MCF 10A (cell line): Measurements from ENCODE around the gene MATCAP1. TPM values are rescaled to one million over a fixed set of nuclear protein-coding genes. Genes with fewer than 3 reads are reported as not detected.

Source experiments
- BruUV-seq: library from RNA; stranded (reverse); fragments of 400-500 nt; replicated peaks from 2 replicates; lab custom pipeline; 2021; lab: Mats Ljungman, UMichigan
- CTCF ChIA-PET: fragments of 300-600 bp; sonication (Branson Sonifier 250); formaldehyde crosslinking; extraction: SDS; loops from one replicate; lab custom pipeline; 2021; ENCODE audit warnings: antibody characterized with exemption, inconsistent platforms; lab: Yijun Ruan, JAX
- POLR2A ChIA-PET: fragments of 300-600, 350-650 bp; sonication (Branson Sonifier 250); formaldehyde crosslinking; extraction: SDS; loops from one replicate; lab custom pipeline; 2020; ENCODE audit warnings: antibody characterized with exemption, inconsistent platforms; lab: Yijun Ruan, JAX
- DNase-seq: peaks from one replicate; pipeline ENCODE4 v3.0.0-alpha.2; 2018; ENCODE audit not compliant: unreplicated experiment
- H3K27ac Mint-ChIP-seq: one replicate; pipeline ENCODE4 v1.8.0; 2022; ENCODE audit warnings: mild to moderate bottlenecking, low read depth, mixed read lengths; ENCODE audit not compliant: unreplicated experiment
- H3K27me3 Mint-ChIP-seq: one replicate; pipeline ENCODE4 v1.8.0; 2022; ENCODE audit warnings: mixed read lengths; ENCODE audit not compliant: insufficient read depth, unreplicated experiment
- H3K36me3 Mint-ChIP-seq: one replicate; pipeline ENCODE4 v1.8.0; 2022; ENCODE audit warnings: mild to moderate bottlenecking, moderate library complexity, mixed read lengths; ENCODE audit not compliant: insufficient read depth, unreplicated experiment
- H3K4me1 Mint-ChIP-seq: one replicate; pipeline ENCODE4 v1.8.0; 2022; ENCODE audit warnings: mixed read lengths; ENCODE audit not compliant: insufficient read depth, unreplicated experiment
- H3K4me3 Mint-ChIP-seq: one replicate; pipeline ENCODE4 v1.8.0; 2022; ENCODE audit warnings: mild to moderate bottlenecking, moderate library complexity, mixed read lengths; ENCODE audit not compliant: unreplicated experiment
- H3K9me3 Mint-ChIP-seq: one replicate; pipeline ENCODE4 v1.8.0; 2022; ENCODE audit warnings: mixed read lengths; ENCODE audit not compliant: unreplicated experiment
- intact Hi-C: fragments of 100-400 bp; cut with micrococcal nuclease; formaldehyde crosslinking; loops from 2 replicates; pipeline ENCODE4 v1.14.1; 2022
- total RNA-seq: library from RNA; stranded (reverse); gene quantifications from 2 replicates; pipeline ENCODE4 v1.2.3, GENCODE V29; 2022
- TF ChIP-seq, protein P1 (sequence below): fragments of 200-600 bp; IDR thresholded peaks from one replicate; pipeline ENCODE4 v1.8.0; 2022; ENCODE audit warnings: antibody characterized with exemption, mild to moderate bottlenecking; ENCODE audit not compliant: unreplicated experiment

Gene MATCAP1
- total RNA-seq, 1 experiment from 2014 or later: 18.1 TPM

DNA sequence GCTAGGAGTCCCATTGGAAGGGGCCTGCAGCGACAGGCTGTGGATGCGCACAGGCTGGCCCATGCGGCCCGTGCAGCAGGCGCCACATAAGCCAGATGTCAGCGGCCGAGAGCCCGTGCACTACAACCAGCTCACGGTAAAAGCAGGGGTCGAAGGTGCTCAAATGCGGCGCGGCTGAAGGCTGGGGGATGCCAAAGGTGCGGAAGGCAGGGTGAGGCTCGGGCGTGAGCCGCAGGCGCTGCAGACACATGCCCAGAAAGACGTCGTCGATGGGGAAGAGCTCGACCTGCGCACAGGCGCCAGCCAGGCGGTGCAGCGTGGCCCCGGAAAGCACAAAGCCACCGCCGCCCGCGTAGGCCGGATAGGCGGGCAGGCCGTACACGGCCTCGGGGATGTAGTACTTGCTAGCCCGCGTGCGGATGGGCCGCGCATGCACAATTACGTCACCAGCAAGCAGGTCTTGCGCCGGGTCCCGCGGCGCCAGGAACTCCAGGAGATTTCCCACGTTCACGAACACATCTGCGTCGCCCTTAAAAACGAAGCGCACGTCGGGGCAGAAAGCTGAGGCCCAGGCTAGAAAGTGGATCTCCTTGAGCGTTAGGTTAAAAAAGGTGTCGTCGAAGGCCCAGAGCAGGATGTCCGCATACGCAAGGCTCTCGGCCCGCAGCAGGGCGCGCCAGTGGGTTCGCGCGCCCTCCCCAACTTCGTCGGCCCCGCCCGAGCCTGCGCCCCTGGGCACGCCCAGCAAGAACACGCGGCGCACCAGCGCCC, 34.3 kb downstream of the MATCAP1 start:
- CTCF ChIA-PET: interaction anchor here (0.6 kb wide), 1 partner anchor 163 kb away, joined by 3 read pairs; no protein-coding TSS in a partner anchor
- H3K4me3 Mint-ChIP-seq: no peak overlapping the region
- H3K36me3 Mint-ChIP-seq: peaks cover 45% of the 10 kb centered on the region
- H3K27ac Mint-ChIP-seq: no peak overlapping the region
- no peaks in the 10 kb centered on the region for H3K9me3 Mint-ChIP-seq
- POLR2A ChIA-PET: interaction anchor here (0.9 kb wide), 1 partner anchor 8 kb away, joined by 5 read pairs; no protein-coding TSS in a partner anchor
- H3K4me1 Mint-ChIP-seq: peaks cover 12% of the 10 kb centered on the region
- DNase-seq: no peak
- TF ChIP-seq, protein P1, sequence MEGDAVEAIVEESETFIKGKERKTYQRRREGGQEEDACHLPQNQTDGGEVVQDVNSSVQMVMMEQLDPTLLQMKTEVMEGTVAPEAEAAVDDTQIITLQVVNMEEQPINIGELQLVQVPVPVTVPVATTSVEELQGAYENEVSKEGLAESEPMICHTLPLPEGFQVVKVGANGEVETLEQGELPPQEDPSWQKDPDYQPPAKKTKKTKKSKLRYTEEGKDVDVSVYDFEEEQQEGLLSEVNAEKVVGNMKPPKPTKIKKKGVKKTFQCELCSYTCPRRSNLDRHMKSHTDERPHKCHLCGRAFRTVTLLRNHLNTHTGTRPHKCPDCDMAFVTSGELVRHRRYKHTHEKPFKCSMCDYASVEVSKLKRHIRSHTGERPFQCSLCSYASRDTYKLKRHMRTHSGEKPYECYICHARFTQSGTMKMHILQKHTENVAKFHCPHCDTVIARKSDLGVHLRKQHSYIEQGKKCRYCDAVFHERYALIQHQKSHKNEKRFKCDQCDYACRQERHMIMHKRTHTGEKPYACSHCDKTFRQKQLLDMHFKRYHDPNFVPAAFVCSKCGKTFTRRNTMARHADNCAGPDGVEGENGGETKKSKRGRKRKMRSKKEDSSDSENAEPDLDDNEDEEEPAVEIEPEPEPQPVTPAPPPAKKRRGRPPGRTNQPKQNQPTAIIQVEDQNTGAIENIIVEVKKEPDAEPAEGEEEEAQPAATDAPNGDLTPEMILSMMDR: no peak
- H3K27me3 Mint-ChIP-seq: no peaks in the 10 kb centered on the region
- intact Hi-C loops: no loop called here
- no TSS peak for BruUV-seq

DNA sequence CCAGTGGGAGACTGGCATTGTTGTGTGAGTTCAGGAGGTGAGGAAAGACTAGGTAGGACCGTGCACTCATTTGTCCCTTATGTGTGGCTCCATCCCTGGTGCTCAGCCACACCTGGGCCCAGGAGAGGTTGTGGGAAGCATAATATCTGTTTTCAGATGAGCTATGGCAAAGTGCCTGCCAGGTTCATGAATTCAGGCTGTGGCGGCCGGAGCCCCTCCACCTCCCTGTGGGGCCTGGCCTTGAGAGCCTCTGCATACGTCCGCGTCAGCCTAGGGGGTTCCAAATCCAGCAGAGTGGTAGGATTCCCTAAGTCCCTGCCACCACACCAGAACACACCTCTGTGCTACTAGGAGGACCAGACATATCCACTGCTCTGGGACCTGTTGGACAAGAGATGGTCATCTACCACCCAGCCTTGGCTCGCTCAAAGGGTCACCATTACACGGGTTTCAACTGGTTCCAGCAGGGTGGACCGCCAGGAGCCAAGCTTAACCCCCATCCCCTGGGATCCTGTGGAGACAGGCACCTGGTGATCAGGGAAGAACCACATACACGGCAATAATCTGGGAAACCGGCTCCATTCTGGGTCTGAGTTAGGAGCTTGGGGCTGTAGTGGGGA, 35.0 kb downstream of the MATCAP1 start:
- no peak for DNase-seq
- ChIA-PET CTCF (interaction anchor here (0.6 kb wide), 1 partner anchor 162 kb away, joined by 3 read pairs; no protein-coding TSS in a partner anchor), POLR2A (interaction anchor here (0.9 kb wide), 1 partner anchor 9 kb away, joined by 5 read pairs; no protein-coding TSS in a partner anchor)
- intact Hi-C loops: no loop called here
- BruUV-seq: no TSS peak
- TF ChIP-seq, protein P1: no peak
- Mint-ChIP-seq H3K4me1 (peaks cover 12% of the 10 kb centered on the region), H3K27ac (no peak overlapping the region), H3K36me3 (peaks cover 52% of the 10 kb centered on the region), H3K4me3 (no peak overlapping the region), H3K27me3 (no peaks in the 10 kb centered on the region), H3K9me3 (no peaks in the 10 kb centered on the region)

DNA sequence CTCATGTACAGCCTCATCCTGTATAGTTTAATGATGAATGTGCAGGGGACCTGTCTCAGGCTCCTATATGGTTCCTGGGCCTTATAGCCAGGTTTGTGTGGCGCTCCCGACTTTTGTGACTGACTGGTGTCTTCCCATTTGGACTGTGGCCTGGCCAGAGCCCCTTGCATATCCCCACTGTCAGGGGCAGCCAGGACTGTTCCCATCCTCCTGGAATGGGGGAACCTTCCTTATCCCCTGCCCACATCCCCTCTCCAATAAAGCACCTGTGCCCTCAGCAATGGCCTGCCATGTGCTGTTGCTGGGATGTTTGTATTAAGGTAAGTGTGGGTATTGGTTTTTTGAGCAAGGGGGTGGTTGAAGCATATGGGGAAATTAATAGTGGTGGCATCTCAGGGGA, 35.5 kb downstream of the MATCAP1 start:
- H3K36me3 Mint-ChIP-seq: peaks cover 58% of the 10 kb centered on the region
- ChIA-PET CTCF (no interaction called here), POLR2A (no interaction called here)
- no peak overlapping the region for H3K4me3 Mint-ChIP-seq
- H3K9me3 Mint-ChIP-seq: no peaks in the 10 kb centered on the region
- intact Hi-C loops: no loop called here
- DNase-seq: no peak
- no peak overlapping the region for H3K27ac Mint-ChIP-seq
- BruUV-seq: no TSS peak
- TF ChIP-seq, protein P1: no peak
- H3K4me1 Mint-ChIP-seq: peaks cover 10% of the 10 kb centered on the region
- H3K27me3 Mint-ChIP-seq: no peaks in the 10 kb centered on the region
